ENCODE data around the gene TACC3. TPM values are rescaled to one million over a fixed set of nuclear protein-coding genes. Genes with fewer than 3 reads are reported as not detected.

TACC3 gene
- total RNA-seq, 4 donors from 2014 or later = 19.1 to 138 (median 28.0) TPM

- no peak overlapping the region for H3K27ac ChIP-seq
- no peak for DNase-seq
- no peak overlapping the region for H3K4me3 ChIP-seq
- H3K4me1 ChIP-seq = no peaks in the 10 kb centered on the region
- H3K27me3 ChIP-seq = no peaks in the 10 kb centered on the region
- no peaks in the 10 kb centered on the region for H3K36me3 ChIP-seq
- no peak for TF ChIP-seq POLR2A (IDR thresholded peaks at IDR 0.05)
- TF ChIP-seq CTCF (IDR thresholded peaks at IDR 0.05) = no peak
- no peaks in the 10 kb centered on the region for H3K9me3 ChIP-seq
Measured at GRCh38 chr4:1787411-1788077, 66.2 kb downstream of the TACC3 start.

GRCh38 chr4:1788254-1788973 lies 67.1 kb downstream of the TACC3 start:
- TF ChIP-seq POLR2A (IDR thresholded peaks at IDR 0.05) (no peak), CTCF (IDR thresholded peaks at IDR 0.05) (no peak)
- Histone ChIP-seq H3K4me3 (no peak overlapping the region), H3K36me3 (no peaks in the 10 kb centered on the region), H3K4me1 (peaks cover 0 to 2% (median 0%) of the 10 kb centered on the region in 4 donors), H3K9me3 (no peaks in the 10 kb centered on the region), H3K27me3 (no peaks in the 10 kb centered on the region), H3K27ac (no peak overlapping the region)
- no peak for DNase-seq

- Histone ChIP-seq H3K9me3 (no peaks in the 10 kb centered on the region), H3K4me1 (peaks cover 0 to 14% (median 7%) of the 10 kb centered on the region in 4 donors), H3K4me3 (no peak overlapping the region), H3K36me3 (no peaks in the 10 kb centered on the region), H3K27ac (no peak overlapping the region), H3K27me3 (peaks cover 0 to 5% of the 10 kb centered on the region in 2 donors)
- DNase-seq = no peak
- TF ChIP-seq POLR2A (IDR thresholded peaks at IDR 0.05) (no peak), CTCF (IDR thresholded peaks at IDR 0.05) (no peak)
Measured at GRCh38 chr4:1789552-1789951, 68.2 kb downstream of the TACC3 start.

- no peak for DNase-seq
Measured at GRCh38 chr4:1790005-1790404, 68.7 kb downstream of the TACC3 start.

More at GRCh38 chr4:1790005-1790404, 68.7 kb downstream of the TACC3 start:
- Histone ChIP-seq H3K27me3 (peaks cover 0 to 9% of the 10 kb centered on the region in 2 donors), H3K27ac (no peak overlapping the region), H3K4me1 (peaks cover 0 to 18% (median 11%) of the 10 kb centered on the region in 4 donors), H3K9me3 (no peaks in the 10 kb centered on the region), H3K36me3 (no peaks in the 10 kb centered on the region), H3K4me3 (no peak overlapping the region)
- TF ChIP-seq POLR2A (IDR thresholded peaks at IDR 0.05) = no peak
- no peak for TF ChIP-seq CTCF (IDR thresholded peaks at IDR 0.05)

Data from Peyer's patch (tissue), 4 donors.